GM18868 (cell line): ENCODE results near the gene RBFOX2.

Experiments used
- ATAC-seq: cut with Tn5 transposase; IDR thresholded peaks from one replicate; pipeline ENCODE4 v1.9.1; 2021; ENCODE audit warnings: mild to moderate bottlenecking, moderate library complexity; ENCODE audit not compliant: unreplicated experiment

Gene RBFOX2

DNA sequence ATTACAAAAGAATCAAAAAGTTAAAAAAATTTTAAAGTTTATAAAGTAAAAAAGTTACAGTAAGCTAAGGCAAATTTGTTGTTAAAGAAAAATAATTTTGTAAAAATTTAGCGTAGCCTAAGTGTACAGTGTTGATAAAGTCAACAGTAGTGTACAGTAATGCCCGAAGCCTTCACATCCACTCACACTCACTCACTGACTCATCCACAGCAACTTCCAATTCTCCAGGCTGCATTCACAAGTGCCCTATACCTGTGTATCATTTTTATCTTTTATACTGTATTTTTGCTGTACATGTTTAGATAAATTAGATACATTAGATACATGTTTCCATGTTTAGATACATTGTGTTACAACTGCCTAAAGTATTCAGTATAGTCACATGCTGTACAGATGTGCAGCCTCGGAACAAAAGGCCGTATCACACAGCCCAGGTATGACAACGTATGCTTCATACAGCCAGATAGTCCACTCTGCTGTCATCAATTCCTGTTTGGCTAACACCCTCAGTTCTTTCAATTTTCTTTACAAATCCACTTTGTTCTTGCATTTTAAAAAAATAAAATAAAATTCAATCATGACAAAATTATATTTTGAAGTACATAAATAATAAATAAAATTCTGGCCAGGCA, 80.7 kb downstream of the RBFOX2 start:
- ATAC-seq = no peak

DNA sequence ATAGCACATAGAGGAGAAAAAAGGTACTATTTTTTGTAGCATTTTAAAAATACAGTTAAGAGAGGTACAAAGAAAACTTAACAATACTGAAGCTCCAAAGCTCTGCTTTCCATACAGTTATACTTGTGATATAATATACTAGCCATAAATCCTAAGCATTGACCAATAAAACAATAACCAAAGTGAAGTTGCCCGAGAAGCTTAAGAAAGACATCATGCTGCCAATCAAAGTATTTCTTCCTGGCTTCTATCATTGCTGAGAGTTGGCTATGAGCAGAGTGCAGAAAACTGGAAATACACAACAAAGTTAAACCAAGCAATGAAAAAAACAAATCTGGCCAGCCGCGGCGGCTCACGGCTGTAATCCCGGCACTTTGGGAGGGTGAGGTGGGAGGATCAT, 84.2 kb downstream of the RBFOX2 start:
- ATAC-seq = no peak

DNA sequence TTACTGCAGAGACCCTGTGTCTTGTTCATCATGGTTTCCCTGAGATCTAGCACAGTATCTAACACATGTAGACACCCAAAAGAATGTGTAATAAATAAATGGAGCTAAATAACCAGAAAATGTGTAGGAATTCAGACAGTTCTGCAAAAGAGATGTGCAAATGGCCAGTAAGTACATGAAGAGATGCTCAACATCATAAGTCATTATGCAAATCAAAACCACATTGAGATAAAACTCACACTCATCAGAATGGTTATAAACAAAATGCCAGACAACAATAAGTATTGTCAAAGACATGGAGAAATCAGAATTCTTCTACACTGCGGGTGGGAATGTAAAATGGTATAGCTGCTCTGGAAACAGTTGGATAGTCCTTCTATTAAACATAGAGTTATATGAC, 88.5 kb downstream of the RBFOX2 start:
- no peak for ATAC-seq

DNA sequence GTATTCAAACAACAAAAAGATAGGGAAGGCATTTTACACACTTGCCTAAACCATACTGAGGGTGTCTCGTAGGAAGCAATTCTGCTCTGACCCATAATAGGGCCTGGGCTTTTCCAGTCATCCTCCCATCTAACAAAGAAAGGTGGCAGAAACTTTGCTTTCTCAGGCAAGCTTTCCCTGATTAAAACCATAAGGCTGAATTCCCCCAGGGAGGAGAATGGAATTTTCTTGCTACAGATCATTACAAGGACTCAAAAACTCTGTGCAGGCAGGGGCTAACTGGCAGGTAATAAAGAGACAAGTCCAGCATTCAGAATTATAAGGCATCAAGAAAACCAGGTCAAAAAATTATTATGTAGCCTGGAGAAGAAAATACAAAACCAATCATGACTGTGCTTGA, 90.4 kb downstream of the RBFOX2 start:
- ATAC-seq = no peak

DNA sequence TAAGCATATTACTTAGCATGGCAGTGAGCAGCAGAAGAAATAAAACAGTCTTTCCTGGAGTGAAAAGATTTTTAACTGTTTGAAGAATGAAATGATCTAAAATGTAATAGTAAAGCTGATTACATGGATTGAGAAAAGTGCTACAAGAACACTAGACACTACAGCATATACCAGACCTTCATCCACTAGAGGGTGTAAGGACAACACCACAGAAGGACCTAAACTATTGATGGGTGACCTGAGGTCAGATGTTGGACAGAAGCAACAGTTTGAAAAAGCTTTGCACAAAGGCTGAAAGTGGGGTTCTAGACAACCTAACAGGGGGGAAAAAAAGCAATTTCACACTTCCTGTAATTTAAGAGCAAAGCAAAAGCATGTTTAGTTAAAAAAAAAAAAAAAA, 97.7 kb downstream of the RBFOX2 start:
- ATAC-seq = no peak

DNA sequence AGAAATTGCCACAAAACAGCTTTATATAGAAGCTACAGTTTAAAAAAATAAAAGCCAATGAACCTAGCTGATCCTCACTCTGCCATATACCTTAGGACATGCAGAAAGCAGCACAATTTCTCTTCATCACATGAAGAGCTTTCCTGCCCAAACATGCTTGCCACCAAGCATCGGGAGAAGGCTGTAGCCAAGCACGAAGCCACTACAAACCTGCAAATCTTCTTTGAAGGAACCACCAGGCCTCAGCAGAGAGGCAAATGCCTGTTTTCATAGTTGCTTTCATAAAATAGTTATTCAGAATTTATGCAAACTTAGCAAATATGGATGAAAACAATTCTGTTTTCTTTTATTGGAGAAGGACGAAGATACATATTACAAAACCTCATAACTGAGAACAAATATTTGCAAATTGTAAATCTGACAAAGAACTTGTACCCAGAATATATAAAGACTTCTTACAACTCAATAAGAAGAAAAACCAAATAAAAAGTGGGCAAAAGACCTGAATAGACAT, 100.3 kb downstream of the RBFOX2 start:
- ATAC-seq = no peak

DNA sequence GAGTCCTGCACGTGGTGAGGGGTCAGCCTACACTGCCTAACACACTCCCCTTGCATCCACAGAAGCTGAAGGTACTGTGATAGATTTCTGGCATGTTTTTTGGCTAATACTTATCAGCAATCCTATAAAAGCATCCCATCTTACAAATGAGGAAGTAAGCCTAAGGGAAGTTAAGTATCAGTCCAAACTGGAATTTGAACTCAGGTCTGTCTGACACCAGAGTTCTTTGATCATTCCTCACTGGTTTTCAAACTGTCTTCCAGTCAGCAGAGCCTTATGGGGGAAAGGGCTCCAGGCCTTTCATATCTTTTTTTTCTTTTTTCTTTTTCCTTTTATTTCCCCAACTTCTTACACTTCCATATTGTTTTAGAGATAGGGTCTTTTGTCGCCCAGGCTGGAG, 105.6 kb downstream of the RBFOX2 start:
- ATAC-seq = no peak

DNA sequence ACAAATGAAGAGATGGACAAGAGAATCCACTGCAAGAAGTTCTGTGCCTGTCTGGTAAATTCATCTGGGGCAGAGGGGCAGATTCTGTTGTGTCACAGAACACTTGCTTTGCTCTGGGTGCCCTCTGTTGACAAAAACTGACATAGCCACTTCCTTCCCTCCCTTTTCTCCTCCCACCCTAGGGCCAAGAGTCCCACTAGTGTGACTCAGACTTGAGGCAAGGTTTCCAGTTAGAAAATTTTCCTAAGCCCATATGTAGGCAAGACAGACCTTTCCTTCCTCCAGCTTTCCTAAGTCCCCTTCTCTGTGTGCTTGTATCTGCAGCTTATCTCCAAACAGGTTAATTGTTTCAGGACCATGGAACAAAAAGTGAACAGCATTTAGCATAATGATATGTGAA, 106.8 kb downstream of the RBFOX2 start:
- ATAC-seq = no peak

DNA sequence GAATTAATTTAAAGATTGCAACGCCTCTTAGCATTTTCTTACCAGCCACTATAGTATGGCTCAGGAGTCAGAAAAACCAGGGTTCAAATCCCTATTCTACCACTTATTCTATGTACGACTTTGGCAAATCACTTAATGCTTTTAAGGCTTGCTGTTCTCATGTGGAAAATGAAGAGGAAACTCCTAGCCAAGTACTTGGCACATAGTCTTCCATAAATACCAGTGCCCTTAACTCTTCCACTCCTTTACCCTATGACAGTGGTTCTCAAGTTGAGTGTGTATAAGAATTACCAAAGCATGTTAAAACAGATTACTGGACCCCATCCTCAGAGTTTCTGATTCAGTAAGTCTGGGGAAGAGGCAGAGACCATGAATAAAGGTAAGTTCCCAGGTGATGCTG, 107.6 kb downstream of the RBFOX2 start:
- ATAC-seq = no peak

DNA sequence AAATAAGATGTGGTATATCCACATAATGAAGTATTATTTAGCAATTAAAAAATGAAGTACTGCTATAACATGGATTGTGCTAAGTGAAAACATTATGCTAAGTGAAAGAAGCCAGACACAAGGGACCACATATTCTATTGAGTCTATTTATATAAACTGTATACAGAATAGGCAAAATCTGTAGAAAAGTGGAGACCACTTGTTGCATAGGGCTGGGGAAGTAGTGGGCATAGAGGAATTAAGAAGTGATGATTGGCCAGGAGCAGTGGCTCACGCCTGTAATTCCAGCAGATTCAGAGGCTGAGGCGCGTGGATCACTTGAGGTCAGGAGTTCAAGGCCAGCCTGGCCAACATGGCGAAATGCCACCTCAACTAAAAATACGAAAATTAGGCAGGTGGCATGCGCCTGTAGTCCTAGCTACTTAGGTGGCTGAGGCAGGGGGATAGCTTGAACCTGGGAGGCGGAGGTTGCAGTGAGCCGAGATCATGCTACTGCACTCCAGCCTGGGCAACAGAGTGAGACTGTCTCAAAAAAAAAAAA, 109.6 kb downstream of the RBFOX2 start:
- ATAC-seq = no peak

DNA sequence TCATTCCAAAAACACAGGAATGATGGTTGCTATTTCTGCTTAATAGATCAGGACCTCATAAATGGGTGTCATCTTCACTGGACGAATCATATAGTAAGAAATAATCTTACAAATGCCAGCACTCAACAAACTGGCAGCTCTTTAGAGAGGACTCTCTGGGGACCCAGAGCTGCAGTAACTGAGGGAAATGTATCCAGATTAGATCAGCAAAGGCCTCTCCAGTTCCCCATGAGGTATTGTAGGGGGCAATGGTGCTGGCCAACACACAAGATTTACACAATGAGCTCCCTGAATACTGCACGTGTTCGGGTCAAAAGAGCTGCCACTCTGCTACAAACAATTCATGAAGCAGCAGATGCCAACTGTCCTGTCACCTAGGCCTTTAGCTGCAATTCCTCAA, 110.2 kb downstream of the RBFOX2 start:
- ATAC-seq = no peak

DNA sequence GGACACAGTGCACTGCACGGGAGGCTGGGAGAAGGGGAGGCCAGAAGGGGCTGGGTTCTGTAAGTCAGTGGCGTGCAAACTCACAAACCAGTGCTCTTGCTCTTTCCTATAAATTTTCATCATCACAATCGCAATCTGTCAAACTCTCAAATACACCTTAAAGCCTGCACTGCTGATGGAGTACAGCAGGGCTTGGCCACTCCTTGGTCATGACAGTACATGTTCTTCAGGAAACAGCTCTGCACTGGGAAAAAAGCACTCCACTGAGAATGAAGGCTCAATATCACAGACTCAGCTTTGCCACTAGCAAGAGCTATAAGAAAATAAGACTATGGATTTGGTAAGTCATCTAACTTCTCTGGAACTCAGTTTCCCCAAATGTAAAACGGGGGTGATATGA, 111.0 kb downstream of the RBFOX2 start:
- ATAC-seq = no peak

DNA sequence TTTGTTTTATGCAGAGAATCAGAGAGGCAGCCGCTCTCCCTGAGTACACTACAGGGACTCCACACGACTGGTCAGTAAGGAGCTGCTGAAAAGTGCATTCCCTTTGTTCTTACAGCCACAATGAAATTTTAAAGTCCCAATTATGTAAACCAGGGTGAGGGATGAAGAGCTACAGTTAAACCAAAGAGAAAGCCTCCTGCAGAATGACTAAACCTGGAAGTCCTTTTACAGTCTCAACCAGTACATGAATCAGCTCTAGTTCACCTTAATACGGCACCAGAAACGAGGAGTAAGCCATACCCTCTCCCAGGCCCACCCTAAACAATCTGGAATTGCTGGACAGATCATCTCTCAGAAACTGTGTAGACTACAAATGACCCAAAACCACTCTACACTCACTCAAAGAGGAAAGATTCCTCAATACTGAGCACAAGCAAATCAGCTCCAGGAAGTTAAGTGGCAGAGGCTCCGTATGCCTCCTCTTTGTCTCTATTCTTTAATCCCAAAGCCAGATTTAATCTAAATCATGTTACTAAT, 113.1 kb downstream of the RBFOX2 start:
- no peak for ATAC-seq

DNA sequence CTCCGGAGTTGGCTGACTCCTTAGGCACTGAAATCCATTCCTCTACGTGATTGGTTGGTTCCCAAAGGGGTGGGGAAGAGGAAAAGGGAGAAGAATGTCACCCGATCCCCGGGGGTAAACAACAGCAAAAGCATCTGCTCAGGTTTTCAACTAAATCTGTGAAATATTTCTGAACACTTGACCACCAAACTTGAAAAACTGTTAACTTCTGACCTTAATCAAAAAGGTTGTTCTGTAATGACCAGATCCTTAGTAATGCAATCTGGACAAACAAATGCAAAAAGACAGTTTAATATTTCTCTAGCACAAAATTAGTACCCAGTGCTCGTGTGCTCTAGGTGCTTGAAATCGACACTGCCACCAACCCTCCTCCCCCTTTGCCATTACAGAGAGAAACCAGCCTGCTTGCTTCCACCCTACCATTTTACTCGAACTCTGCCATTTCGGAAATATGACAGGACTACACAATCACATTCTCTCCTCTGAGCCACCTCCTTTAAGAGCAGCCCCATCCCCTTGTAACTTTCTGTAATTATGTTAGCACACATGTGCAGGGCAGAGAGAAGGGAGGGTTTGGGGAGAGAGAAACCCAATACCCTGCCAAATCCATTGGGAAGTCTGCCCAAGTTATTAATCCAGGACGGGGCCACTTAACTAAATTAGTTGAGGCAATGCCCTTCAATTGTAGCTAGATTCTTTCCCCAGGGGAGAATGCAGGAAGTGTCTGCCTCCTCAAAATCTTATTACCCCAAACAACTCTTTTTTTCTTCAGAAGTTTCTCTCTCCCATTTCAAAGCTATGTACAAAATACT, 113.8 kb downstream of the RBFOX2 start:
- no peak for ATAC-seq

DNA sequence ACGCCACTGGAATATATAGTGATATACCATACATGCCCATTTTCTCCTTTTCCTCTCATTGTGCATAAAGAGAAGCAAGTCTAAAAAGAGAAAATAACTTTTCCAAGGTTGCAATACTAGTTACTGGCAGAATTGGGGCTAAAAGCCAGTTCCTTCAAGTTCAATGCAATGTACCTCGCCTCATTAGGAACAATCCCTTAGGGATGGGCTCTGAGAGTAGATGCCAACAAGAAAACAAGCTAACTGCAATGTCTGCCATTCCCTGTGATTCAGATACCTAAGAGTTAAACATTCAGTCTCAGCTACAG, 114.3 kb downstream of the RBFOX2 start:
- no peak for ATAC-seq

DNA sequence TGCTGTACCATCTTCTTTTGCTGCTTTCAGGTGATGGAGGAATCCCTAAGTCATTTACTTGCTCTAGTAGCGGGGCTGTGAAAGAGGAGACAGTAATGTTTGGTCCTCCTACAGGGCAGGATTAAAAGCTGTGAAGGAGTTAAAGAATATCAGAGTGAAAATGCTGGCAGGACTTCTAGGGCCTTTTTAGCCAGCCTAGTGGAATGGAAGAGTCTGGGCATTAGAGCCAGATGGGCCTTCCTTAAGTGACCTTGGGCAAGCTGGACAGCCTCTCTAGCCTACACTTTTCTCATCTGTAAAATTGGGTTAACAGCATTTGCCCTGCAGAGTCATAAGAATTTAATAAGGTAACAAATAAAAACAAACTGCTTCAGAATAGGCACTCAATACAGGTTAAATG, 114.7 kb downstream of the RBFOX2 start:
- no peak for ATAC-seq

DNA sequence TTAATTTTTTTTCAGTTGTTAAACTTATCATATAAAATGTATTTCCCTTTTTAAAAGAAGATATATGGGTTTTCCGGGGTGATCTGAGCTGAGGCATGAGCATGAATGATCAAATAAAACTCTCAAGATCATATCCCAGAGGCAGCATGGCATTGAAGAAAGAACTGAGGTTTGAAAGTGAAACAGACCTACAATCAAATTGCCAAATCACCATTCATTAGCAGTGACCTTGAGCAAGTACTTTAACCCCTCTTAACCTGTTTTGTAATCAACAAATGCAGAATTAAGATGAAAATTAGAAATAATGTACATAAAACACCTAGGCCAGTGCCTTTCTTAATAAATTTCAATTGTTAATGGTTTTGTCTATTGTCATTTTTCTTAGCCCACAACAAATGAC, 116.0 kb downstream of the RBFOX2 start:
- ATAC-seq = no peak

DNA sequence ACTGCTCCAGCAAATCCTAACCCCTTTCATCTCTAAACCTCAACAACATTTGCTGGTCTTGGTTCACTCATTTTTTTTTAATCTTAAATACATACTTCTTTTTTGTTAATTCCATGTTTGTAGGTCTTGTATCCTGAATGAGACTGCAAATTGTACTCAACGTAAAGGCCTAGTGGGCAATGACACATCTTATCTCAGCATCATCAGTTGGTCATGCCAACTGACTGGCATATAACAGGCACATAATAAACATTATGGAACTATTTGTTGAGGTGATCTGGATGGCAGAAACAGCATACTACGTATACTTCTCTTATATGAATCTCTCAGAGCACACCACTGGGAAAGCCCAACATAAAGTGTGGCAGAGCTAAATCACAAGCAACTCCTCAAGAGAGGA, 116.7 kb downstream of the RBFOX2 start:
- no peak for ATAC-seq

DNA sequence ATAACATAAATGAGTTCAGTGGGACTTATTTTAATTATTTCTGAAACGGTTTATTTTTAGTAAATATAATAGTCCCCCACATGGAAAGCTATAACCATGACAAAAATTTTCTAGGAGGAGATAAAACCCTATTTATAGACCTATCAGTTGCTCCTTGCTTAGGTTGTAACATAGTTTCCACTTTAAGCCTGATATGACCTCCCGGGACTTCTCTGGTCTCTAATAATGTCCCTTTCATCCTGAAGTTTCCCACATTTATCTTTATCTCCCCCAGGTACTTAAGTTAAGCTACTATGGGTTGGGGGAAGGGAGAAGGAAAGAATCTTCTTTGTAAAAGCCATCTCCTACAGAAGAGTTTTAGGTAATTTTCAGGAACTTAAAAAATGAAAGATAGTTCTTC, 117.7 kb downstream of the RBFOX2 start:
- no peak for ATAC-seq

DNA sequence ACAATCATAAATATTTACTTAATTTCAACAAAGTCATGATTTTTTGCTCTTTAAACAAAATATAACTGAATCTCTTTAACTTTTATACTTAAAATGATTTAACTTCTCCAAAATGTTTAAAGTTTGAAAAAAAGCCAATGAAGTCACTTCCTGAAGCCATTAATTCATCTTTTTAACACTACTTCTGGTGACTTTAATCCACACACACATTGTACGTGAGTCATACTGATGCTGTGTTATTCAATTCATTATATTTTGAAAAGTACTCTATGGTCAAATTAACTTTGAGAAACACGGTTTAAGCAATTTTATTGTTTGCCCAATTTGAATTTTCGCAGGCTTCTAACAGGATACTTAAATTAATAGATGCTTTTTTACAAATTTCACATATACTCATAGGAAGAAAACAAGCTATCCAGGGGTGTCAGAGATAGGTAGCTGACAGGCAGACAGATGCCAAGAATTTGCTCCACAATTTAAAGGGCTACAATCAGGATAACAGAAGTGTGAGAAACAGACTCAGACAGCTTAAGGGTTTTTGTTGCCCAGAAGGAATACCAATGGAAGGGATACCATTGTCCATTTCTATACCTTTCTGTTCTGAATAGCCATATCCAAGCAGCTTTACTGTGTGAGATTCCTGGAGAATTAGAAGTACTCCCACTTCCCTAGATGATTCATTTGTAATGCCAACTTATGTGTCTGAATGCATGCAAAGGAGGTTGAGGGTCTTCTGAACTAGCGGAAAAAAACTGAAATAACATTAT, 118.4 kb downstream of the RBFOX2 start:
- ATAC-seq = no peak

DNA sequence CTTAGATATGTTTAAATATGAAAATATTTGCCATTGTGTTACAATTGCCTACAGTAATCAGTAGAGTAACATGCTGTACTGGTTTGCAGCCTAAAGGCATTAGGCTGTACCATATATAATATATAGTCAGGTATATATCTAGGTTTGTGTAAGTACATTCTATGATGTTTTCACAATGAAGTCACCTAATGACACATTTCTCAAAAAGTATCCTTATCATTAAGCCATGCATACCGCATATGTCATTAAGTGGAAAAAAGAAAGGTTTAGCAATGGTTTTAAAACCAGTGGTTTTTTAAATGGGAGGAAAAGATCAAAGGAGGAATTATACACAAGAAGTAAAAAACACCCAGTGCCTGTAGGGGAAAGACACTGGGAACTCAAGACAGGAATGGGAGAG, 122.7 kb downstream of the RBFOX2 start:
- ATAC-seq = no peak
